WTC11 (cell line): ENCODE data around the gene SLC49A3. TPM values are rescaled to one million over a fixed set of nuclear protein-coding genes. Genes with fewer than 3 reads are reported as not detected.

Experiments
- ATAC-seq: fragments of 200-7000 bp; cut with Tn5 transposase; 2 replicates; pipeline ENCODE4 v1.10.0; 2021; ENCODE audit warnings: mild to moderate bottlenecking, moderate library complexity
- CTCF ChIA-PET: fragments of 300-600 bp; sonication (Branson Sonifier 250); formaldehyde crosslinking; loops from one replicate; lab custom pipeline; 2021; ENCODE audit warnings: antibody characterized with exemption; lab: Charles Lee
- POLR2A ChIA-PET: fragments of 350-600 bp; sonication (Branson Sonifier 250); formaldehyde crosslinking; loops from one replicate; lab custom pipeline; 2021; ENCODE audit warnings: antibody characterized with exemption; lab: Charles Lee
- DNase-seq: peaks from one replicate; pipeline ENCODE4 v3.0.0; 2021; ENCODE audit warnings: low spot score
- H3K27ac Mint-ChIP-seq: 2 replicates; pipeline ENCODE4 v1.8.0; 2021; ENCODE audit warnings: mixed read lengths
- H3K27me3 Mint-ChIP-seq: 2 replicates; pipeline ENCODE4 v1.8.0; 2021; ENCODE audit warnings: low read depth, mild to moderate bottlenecking, moderate library complexity, mixed read lengths
- H3K36me3 Mint-ChIP-seq: 2 replicates; pipeline ENCODE4 v1.8.0; 2021; ENCODE audit warnings: mixed read lengths
- H3K4me1 Mint-ChIP-seq: 2 replicates; pipeline ENCODE4 v1.8.0; 2022; ENCODE audit warnings: mixed read lengths
- H3K4me3 Mint-ChIP-seq: 2 replicates; pipeline ENCODE4 v1.8.0; 2021; ENCODE audit warnings: mild to moderate bottlenecking, moderate library complexity, mixed read lengths
- H3K9me3 Mint-ChIP-seq: 2 replicates; pipeline ENCODE4 v1.8.0; 2021; ENCODE audit warnings: mixed read lengths
- ETV6 ChIP-seq: sonication (generic); formaldehyde crosslinking; IDR thresholded peaks from 2 replicates; pipeline ENCODE4 v1.8.1; 2022; ENCODE audit warnings: mild to moderate bottlenecking, missing genetic modification reagents
- FOXJ3 ChIP-seq: sonication (generic); formaldehyde crosslinking; IDR thresholded peaks from 2 replicates; pipeline ENCODE4 v1.9.0; 2021; ENCODE audit warnings: missing genetic modification reagents, mild to moderate bottlenecking, borderline replicate concordance
- IRF2 ChIP-seq: sonication (generic); formaldehyde crosslinking; IDR thresholded peaks from 2 replicates; pipeline ENCODE4 v1.8.0; 2022; ENCODE audit warnings: low read depth, missing genetic modification reagents, borderline replicate concordance
- MXD4 ChIP-seq: fragments of 250-450 bp; sonication (Bioruptor Pico); IDR thresholded peaks from 2 replicates; pipeline ENCODE4 v1.8.0; 2021; ENCODE audit warnings: mild to moderate bottlenecking, moderate library complexity, borderline replicate concordance
- NFYB ChIP-seq: sonication (generic); formaldehyde crosslinking; conservative IDR thresholded peaks from 2 replicates; pipeline ENCODE4 v1.8.0; 2022; ENCODE audit warnings: low read depth, missing genetic modification reagents
- NR3C1 ChIP-seq: sonication (generic); formaldehyde crosslinking; conservative IDR thresholded peaks from 2 replicates; pipeline ENCODE4 v1.8.1; 2023; ENCODE audit warnings: low read depth, mild to moderate bottlenecking, missing genetic modification reagents
- OVOL2 ChIP-seq: fragments of 250-450 bp; sonication (Bioruptor Pico); IDR thresholded peaks from 2 replicates; pipeline ENCODE4 v1.9.0; 2021; ENCODE audit warnings: mild to moderate bottlenecking, borderline replicate concordance
- RELA ChIP-seq: sonication (generic); formaldehyde crosslinking; IDR thresholded peaks from 2 replicates; pipeline ENCODE4 v1.8.1; 2022; ENCODE audit warnings: missing genetic modification reagents, mild to moderate bottlenecking, borderline replicate concordance
- SMAD3 ChIP-seq: sonication (generic); formaldehyde crosslinking; IDR thresholded peaks from 2 replicates; pipeline ENCODE4 v1.8.0; 2022; ENCODE audit warnings: missing genetic modification reagents, mild to moderate bottlenecking, borderline replicate concordance
- SOX15 ChIP-seq: fragments of 250-450 bp; sonication (Bioruptor Pico); IDR thresholded peaks from 2 replicates; pipeline ENCODE4 v1.9.0; 2021; ENCODE audit warnings: mild to moderate bottlenecking
- SP1 ChIP-seq: sonication (generic); formaldehyde crosslinking; conservative IDR thresholded peaks from 2 replicates; pipeline ENCODE4 v1.8.1; 2022; ENCODE audit warnings: missing genetic modification reagents
- TCF7 ChIP-seq: sonication (generic); formaldehyde crosslinking; IDR thresholded peaks from 2 replicates; pipeline ENCODE4 v1.8.0; 2022; ENCODE audit warnings: mild to moderate bottlenecking, low read depth, missing genetic modification reagents, moderate library complexity
- ZNF232 ChIP-seq: sonication (generic); formaldehyde crosslinking; IDR thresholded peaks from 2 replicates; pipeline ENCODE4 v1.8.0; 2022; ENCODE audit warnings: mild to moderate bottlenecking, missing genetic modification reagents
- total RNA-seq: library from RNA; stranded (reverse); gene quantifications from 3 replicates; pipeline ENCODE4 v1.2.3, GENCODE V29; 2021
- TF ChIP-seq, protein P1 (sequence below): sonication (generic); formaldehyde crosslinking; IDR thresholded peaks from 2 replicates; pipeline ENCODE4 v1.8.0; 2023; ENCODE audit warnings: mild to moderate bottlenecking, missing genetic modification reagents
- TF ChIP-seq, protein P2 (sequence below): sonication (generic); formaldehyde crosslinking; IDR thresholded peaks from 2 replicates; pipeline ENCODE4 v1.8.1; 2023; ENCODE audit warnings: mild to moderate bottlenecking, missing genetic modification reagents, moderate library complexity
- TF ChIP-seq, protein P3 (sequence below): sonication (generic); formaldehyde crosslinking; IDR thresholded peaks from 2 replicates; pipeline ENCODE4 v1.8.1; 2022; ENCODE audit warnings: mild to moderate bottlenecking, missing genetic modification reagents, moderate library complexity, borderline replicate concordance
- TF ChIP-seq, protein P4 (sequence below): sonication (generic); formaldehyde crosslinking; IDR thresholded peaks from 2 replicates; pipeline ENCODE4 v1.8.1; 2022; ENCODE audit warnings: low read depth, missing genetic modification reagents, borderline replicate concordance
- TF ChIP-seq, protein P5 (sequence below): sonication (generic); formaldehyde crosslinking; conservative IDR thresholded peaks from 2 replicates; pipeline ENCODE4 v1.8.1; 2022; ENCODE audit warnings: mild to moderate bottlenecking, missing genetic modification reagents
- TF ChIP-seq, protein P6 (sequence below): fragments of 250-450 bp; sonication (Bioruptor Pico); IDR thresholded peaks from 2 replicates; pipeline ENCODE4 v2.1.2; 2022; ENCODE audit warnings: mild to moderate bottlenecking, moderate library complexity
- TF ChIP-seq, protein P7 (sequence below): sonication (generic); formaldehyde crosslinking; IDR thresholded peaks from 2 replicates; pipeline ENCODE4 v1.8.0; 2022; ENCODE audit warnings: mild to moderate bottlenecking, missing genetic modification reagents
- TF ChIP-seq, protein P8 (sequence below): sonication (generic); formaldehyde crosslinking; IDR thresholded peaks from 2 replicates; pipeline ENCODE4 v1.8.1; 2022; ENCODE audit warnings: missing genetic modification reagents, borderline replicate concordance
- TF ChIP-seq, protein P9 (sequence below): fragments of 250-450 bp; sonication (Bioruptor Pico); IDR thresholded peaks from 2 replicates; pipeline ENCODE4 v1.9.0; 2021; ENCODE audit warnings: mild to moderate bottlenecking

SLC49A3 gene
- total RNA-seq, 1 experiment from 2014 or later, result 5.8 TPM

DNA sequence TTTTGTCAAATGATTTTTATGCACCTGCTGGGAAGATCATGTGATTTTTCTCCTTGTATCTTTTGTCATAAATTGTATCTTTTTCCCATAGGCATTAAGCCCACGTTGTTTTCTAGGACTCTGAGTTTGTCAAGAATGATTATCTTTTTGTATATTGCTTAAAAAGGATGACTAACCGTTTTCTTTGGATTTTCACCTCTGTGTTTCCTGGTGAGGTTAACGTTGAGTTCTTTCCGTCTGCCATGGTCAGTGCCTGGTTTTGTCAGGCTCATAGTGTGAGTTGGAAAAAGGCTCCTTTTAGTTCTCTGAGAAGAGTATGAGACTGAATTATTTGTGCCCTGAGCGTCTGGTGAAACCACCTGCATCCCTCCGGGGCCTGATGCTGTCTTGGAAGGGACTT lies 38.6 kb upstream of the SLC49A3 start (continued):
- TF ChIP-seq, protein P1, sequence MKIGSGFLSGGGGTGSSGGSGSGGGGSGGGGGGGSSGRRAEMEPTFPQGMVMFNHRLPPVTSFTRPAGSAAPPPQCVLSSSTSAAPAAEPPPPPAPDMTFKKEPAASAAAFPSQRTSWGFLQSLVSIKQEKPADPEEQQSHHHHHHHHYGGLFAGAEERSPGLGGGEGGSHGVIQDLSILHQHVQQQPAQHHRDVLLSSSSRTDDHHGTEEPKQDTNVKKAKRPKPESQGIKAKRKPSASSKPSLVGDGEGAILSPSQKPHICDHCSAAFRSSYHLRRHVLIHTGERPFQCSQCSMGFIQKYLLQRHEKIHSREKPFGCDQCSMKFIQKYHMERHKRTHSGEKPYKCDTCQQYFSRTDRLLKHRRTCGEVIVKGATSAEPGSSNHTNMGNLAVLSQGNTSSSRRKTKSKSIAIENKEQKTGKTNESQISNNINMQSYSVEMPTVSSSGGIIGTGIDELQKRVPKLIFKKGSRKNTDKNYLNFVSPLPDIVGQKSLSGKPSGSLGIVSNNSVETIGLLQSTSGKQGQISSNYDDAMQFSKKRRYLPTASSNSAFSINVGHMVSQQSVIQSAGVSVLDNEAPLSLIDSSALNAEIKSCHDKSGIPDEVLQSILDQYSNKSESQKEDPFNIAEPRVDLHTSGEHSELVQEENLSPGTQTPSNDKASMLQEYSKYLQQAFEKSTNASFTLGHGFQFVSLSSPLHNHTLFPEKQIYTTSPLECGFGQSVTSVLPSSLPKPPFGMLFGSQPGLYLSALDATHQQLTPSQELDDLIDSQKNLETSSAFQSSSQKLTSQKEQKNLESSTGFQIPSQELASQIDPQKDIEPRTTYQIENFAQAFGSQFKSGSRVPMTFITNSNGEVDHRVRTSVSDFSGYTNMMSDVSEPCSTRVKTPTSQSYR (CRISPR knock-in tag), result no peak
- TF ChIP-seq ETV6 (CRISPR knock-in tag) (no peak), IRF2 (CRISPR knock-in tag) (no peak), NR3C1 (no peak), RELA (CRISPR knock-in tag) (no peak), OVOL2 (CRISPR knock-in tag) (no peak), TCF7 (CRISPR knock-in tag) (no peak), NFYB (CRISPR knock-in tag) (no peak), ZNF232 (CRISPR knock-in tag) (no peak)
- TF ChIP-seq, protein P2, sequence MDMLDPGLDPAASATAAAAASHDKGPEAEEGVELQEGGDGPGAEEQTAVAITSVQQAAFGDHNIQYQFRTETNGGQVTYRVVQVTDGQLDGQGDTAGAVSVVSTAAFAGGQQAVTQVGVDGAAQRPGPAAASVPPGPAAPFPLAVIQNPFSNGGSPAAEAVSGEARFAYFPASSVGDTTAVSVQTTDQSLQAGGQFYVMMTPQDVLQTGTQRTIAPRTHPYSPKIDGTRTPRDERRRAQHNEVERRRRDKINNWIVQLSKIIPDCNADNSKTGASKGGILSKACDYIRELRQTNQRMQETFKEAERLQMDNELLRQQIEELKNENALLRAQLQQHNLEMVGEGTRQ (CRISPR knock-in tag), result no peak
- TF ChIP-seq, protein P3, sequence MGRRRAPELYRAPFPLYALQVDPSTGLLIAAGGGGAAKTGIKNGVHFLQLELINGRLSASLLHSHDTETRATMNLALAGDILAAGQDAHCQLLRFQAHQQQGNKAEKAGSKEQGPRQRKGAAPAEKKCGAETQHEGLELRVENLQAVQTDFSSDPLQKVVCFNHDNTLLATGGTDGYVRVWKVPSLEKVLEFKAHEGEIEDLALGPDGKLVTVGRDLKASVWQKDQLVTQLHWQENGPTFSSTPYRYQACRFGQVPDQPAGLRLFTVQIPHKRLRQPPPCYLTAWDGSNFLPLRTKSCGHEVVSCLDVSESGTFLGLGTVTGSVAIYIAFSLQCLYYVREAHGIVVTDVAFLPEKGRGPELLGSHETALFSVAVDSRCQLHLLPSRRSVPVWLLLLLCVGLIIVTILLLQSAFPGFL, result no peak
- TF ChIP-seq, protein P4, sequence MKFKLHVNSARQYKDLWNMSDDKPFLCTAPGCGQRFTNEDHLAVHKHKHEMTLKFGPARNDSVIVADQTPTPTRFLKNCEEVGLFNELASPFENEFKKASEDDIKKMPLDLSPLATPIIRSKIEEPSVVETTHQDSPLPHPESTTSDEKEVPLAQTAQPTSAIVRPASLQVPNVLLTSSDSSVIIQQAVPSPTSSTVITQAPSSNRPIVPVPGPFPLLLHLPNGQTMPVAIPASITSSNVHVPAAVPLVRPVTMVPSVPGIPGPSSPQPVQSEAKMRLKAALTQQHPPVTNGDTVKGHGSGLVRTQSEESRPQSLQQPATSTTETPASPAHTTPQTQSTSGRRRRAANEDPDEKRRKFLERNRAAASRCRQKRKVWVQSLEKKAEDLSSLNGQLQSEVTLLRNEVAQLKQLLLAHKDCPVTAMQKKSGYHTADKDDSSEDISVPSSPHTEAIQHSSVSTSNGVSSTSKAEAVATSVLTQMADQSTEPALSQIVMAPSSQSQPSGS (CRISPR knock-in tag), result no peak
- TF ChIP-seq, protein P5, sequence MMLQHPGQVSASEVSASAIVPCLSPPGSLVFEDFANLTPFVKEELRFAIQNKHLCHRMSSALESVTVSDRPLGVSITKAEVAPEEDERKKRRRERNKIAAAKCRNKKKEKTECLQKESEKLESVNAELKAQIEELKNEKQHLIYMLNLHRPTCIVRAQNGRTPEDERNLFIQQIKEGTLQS (CRISPR knock-in tag), result no peak

DNA sequence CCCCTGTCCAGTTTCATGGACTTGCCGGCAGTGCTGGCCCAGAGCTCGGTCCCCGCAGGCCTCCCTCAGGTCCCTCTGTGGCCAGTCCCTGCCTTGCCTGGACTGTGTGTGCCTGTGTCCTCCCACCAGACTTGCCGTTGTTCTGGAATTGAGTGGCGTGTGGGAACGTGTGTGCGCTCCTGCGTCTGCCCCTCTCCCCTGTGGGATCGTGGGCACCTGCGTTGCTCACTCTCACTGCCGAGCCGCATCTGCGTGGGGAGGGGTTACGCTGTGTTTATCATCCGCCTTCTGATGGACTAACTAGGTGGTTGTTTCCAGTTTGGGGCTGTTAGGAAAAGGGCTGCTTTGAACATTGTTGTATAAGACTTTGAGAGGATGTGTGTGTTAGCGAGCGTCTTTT lies 37.9 kb upstream of the SLC49A3 start:
- ATAC-seq, result no peak; the same call in 1 of the 2 replicates
- Mint-ChIP-seq H3K27me3 (no peaks in the 10 kb centered on the region), H3K4me3 (no peak overlapping the region), H3K4me1 (peaks cover 2% of the 10 kb centered on the region; the same call in 1 of the 2 replicates), H3K9me3 (no peaks in the 10 kb centered on the region), H3K36me3 (peaks cover 18% of the 10 kb centered on the region), H3K27ac (peak overlapping the region; percentile 97)
- ChIA-PET POLR2A (no interaction called here), CTCF (interaction anchor here (1.6 kb wide), 1 partner anchor 43 kb away, joined by 3 read pairs; no protein-coding TSS in a partner anchor)
- no peak for DNase-seq
- TF ChIP-seq, protein P6, sequence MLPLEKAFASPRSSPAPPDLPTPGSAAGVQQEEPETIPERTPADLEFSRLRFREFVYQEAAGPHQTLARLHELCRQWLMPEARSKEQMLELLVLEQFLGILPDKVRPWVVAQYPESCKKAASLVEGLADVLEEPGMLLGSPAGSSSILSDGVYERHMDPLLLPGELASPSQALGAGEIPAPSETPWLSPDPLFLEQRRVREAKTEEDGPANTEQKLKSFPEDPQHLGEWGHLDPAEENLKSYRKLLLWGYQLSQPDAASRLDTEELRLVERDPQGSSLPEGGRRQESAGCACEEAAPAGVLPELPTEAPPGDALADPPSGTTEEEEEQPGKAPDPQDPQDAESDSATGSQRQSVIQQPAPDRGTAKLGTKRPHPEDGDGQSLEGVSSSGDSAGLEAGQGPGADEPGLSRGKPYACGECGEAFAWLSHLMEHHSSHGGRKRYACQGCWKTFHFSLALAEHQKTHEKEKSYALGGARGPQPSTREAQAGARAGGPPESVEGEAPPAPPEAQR (CRISPR knock-in tag), result no peak
- TF ChIP-seq MXD4, result no peak
- TF ChIP-seq, protein P7, sequence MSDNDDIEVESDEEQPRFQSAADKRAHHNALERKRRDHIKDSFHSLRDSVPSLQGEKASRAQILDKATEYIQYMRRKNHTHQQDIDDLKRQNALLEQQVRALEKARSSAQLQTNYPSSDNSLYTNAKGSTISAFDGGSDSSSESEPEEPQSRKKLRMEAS, result no peak
- TF ChIP-seq IRF2 (CRISPR knock-in tag), result no peak
- TF ChIP-seq FOXJ3 (CRISPR knock-in tag), result no peak
- TF ChIP-seq SOX15 (CRISPR knock-in tag), result no peak
- TF ChIP-seq, protein P8, sequence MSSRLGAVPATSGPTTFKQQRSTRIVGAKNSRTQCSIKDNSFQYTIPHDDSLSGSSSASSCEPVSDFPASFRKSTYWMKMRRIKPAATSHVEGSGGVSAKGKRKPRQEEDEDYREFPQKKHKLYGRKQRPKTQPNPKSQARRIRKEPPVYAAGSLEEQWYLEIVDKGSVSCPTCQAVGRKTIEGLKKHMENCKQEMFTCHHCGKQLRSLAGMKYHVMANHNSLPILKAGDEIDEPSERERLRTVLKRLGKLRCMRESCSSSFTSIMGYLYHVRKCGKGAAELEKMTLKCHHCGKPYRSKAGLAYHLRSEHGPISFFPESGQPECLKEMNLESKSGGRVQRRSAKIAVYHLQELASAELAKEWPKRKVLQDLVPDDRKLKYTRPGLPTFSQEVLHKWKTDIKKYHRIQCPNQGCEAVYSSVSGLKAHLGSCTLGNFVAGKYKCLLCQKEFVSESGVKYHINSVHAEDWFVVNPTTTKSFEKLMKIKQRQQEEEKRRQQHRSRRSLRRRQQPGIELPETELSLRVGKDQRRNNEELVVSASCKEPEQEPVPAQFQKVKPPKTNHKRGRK (CRISPR knock-in tag), result no peak
- TF ChIP-seq, protein P9, sequence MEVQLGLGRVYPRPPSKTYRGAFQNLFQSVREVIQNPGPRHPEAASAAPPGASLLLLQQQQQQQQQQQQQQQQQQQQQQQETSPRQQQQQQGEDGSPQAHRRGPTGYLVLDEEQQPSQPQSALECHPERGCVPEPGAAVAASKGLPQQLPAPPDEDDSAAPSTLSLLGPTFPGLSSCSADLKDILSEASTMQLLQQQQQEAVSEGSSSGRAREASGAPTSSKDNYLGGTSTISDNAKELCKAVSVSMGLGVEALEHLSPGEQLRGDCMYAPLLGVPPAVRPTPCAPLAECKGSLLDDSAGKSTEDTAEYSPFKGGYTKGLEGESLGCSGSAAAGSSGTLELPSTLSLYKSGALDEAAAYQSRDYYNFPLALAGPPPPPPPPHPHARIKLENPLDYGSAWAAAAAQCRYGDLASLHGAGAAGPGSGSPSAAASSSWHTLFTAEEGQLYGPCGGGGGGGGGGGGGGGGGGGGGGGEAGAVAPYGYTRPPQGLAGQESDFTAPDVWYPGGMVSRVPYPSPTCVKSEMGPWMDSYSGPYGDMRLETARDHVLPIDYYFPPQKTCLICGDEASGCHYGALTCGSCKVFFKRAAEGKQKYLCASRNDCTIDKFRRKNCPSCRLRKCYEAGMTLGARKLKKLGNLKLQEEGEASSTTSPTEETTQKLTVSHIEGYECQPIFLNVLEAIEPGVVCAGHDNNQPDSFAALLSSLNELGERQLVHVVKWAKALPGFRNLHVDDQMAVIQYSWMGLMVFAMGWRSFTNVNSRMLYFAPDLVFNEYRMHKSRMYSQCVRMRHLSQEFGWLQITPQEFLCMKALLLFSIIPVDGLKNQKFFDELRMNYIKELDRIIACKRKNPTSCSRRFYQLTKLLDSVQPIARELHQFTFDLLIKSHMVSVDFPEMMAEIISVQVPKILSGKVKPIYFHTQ, result no peak
- TF ChIP-seq SP1 (CRISPR knock-in tag), result no peak
- no peak for TF ChIP-seq SMAD3
